GM12878 (cell line): ENCODE data around the gene ADGRE2. TPM values are rescaled to one million over a fixed set of nuclear protein-coding genes. Genes with fewer than 3 reads are reported as not detected.

Source experiments
- ATAC-seq: fragments of 200-7000 bp; cut with Tn5 transposase; 3 replicates; pipeline ENCODE4 v1.9.1; 2020; ENCODE audit warnings: mild to moderate bottlenecking, moderate library complexity
- BruUV-seq: library from RNA; stranded (reverse); fragments of 400-500 nt; replicated peaks from 2 replicates; lab custom pipeline; 2021; lab: Mats Ljungman, UMichigan
- CTCF ChIA-PET: fragments of 300-600 bp; sonication (Branson Sonifier 250); formaldehyde crosslinking; extraction: SDS; loops from one replicate; lab custom pipeline; 2021; ENCODE audit warnings: inconsistent platforms; lab: Yijun Ruan, JAX
- POLR2A ChIA-PET: fragments of 350-600 bp; formaldehyde crosslinking; extraction: SDS; loops from one replicate; lab custom pipeline; 2021; ENCODE audit warnings: inconsistent platforms; lab: Charles Lee
- RAD21 ChIA-PET: fragments of 300-600 bp; sonication (Branson Sonifier 250); formaldehyde crosslinking; loops from one replicate; lab custom pipeline; 2023; ENCODE audit warnings: antibody characterized with exemption; ENCODE audit not compliant: unreplicated experiment; lab: Charles Lee
- SMC1A ChIA-PET: fragments of 300-600 bp; sonication (Branson Sonifier 250); formaldehyde crosslinking; loops from one replicate; lab custom pipeline; 2023; ENCODE audit not compliant: unreplicated experiment, uncharacterized antibody; lab: Charles Lee
- DNase-seq: peaks from one replicate; pipeline ENCODE4 v3.0.0-alpha.2; 2011; ENCODE audit warnings: low read depth, low spot score
- FAIRE-seq: peaks from 3 replicates; lab custom pipeline; 2011; peaks lifted over from hg19 to GRCh38; lab: Jason Lieb, UNC
- H2AFZ ChIP-seq: 2 replicates; pipeline ENCODE4 v1.6.0; 2011; ENCODE audit warnings: low read depth, low read length, control low read depth; ENCODE audit not compliant: control insufficient read depth
- H3K27ac ChIP-seq: 2 replicates; pipeline ENCODE4 v1.5.1; 2011; ENCODE audit warnings: control low read depth; ENCODE audit not compliant: control insufficient read depth, insufficient read depth
- H3K27me3 ChIP-seq, 2 experiments: replicated peaks in 1 of 2; 2 replicates each; pipeline versions ENCODE4 v1.6.0 to v1.6.1; 2011; ENCODE audit warnings: low read length in 1 of 2; ENCODE audit not compliant: control insufficient read depth in 2 of 2, insufficient read depth in 2 of 2
- H3K36me3 ChIP-seq, 2 experiments: 2 replicates each; pipeline ENCODE4 v1.5.1; 2011; ENCODE audit warnings: low read length in 1 of 2; ENCODE audit not compliant: control insufficient read depth in 2 of 2, insufficient read depth in 2 of 2
- H3K4me1 ChIP-seq: 2 replicates; pipeline ENCODE4 v1.6.1; 2011; ENCODE audit warnings: mild to moderate bottlenecking, low read length, moderate library complexity, mixed read lengths; ENCODE audit not compliant: control insufficient read depth, insufficient read depth
- H3K4me2 ChIP-seq: 2 replicates; pipeline ENCODE4 v1.6.0; 2011; ENCODE audit warnings: control low read depth; ENCODE audit not compliant: control insufficient read depth, insufficient read depth
- H3K4me3 ChIP-seq: fragments of 200-600 bp; sonication (generic); 2 replicates; pipeline ENCODE4 v1.5.1; 2016
- H3K79me2 ChIP-seq: 2 replicates; pipeline ENCODE4 v1.6.0; 2011; ENCODE audit warnings: low read length; ENCODE audit not compliant: control insufficient read depth, insufficient read depth
- H3K9ac ChIP-seq: 2 replicates; pipeline ENCODE4 v1.8.0; 2011; ENCODE audit warnings: low read length, control low read depth, mixed read lengths; ENCODE audit not compliant: control insufficient read depth, insufficient read depth
- H3K9me3 ChIP-seq: replicated peaks from 3 replicates; pipeline ENCODE4 v1.5.1; 2011; ENCODE audit warnings: mild to moderate bottlenecking, low read length; ENCODE audit not compliant: control insufficient read depth, insufficient read depth
- H4K20me1 ChIP-seq: 2 replicates; pipeline ENCODE4 v1.6.0; 2011; ENCODE audit not compliant: control insufficient read depth, insufficient read depth
- MEF2B ChIP-seq: fragments of 450-650 bp; IDR thresholded peaks from 2 replicates; pipeline ENCODE4 v1.6.1; 2018; ENCODE audit warnings: mild to moderate bottlenecking, moderate library complexity; ENCODE audit not compliant: partially characterized antibody, poor library complexity, severe bottlenecking
- MTA3 ChIP-seq: IDR thresholded peaks from 2 replicates; pipeline ENCODE4 v1.6.1; 2012; ENCODE audit warnings: low read length, inconsistent platforms, borderline replicate concordance
- SMAD1 ChIP-seq: fragments of 450-650 bp; IDR thresholded peaks from 2 replicates; pipeline ENCODE4 v1.6.1; 2018; ENCODE audit warnings: mild to moderate bottlenecking, low read depth; ENCODE audit not compliant: partially characterized antibody
- SMAD5 ChIP-seq: IDR thresholded peaks from 2 replicates; pipeline ENCODE4 v1.6.1; 2016; ENCODE audit warnings: antibody characterized with exemption, low read depth
- WGBS: methylation state at CpG from one replicate; pipeline ENCODE4 v1.1.6; 2016; ENCODE audit warnings: low lambda C conversion rate; ENCODE audit not compliant: insufficient replicate concordance, insufficient coverage; ENCODE audit errors: missing lambda C conversion rate; 5-methylcytosine and 5-hydroxymethylcytosine counted together
- in situ Hi-C: fragments of 300-500 bp; cut with MboI; formaldehyde crosslinking; loops from 9 replicates; pipeline ENCODE4 v1.14.3; 2018; ENCODE audit warnings: mixed read lengths
- intact Hi-C: fragments of 100-400 bp; cut with micrococcal nuclease; formaldehyde crosslinking; loops from one replicate; pipeline ENCODE4 v1.14.2; 2022; ENCODE audit not compliant: unreplicated experiment
- polyA plus RNA-seq, 11 experiments: library from polyadenylated mRNA; depleted of rRNA in 4 of 11; unstranded in 6 of 11; stranded (reverse) in 5 of 11; fragments of >200 nt; fragmentation: Nextera tagmentation in 4 of 11; fragmentation: Illumina TruSeq in 1 of 11; extraction: Ambion mirVana in 4 of 11; extraction: Trizol in 1 of 11; gene quantifications; 1 replicate in 1 of 11; 2 replicates in 10 of 11; pipeline versions ENCODE4 v1.2.1 to v1.2.3, GENCODE V29; 2011 to 2016; ENCODE audit warnings: inconsistent platforms in 2 of 11, missing spikeins in 2 of 11, low read depth in 1 of 11
- total RNA-seq, 4 experiments: library from RNA; depleted of rRNA in 3 of 4; stranded (reverse); fragments of >200 nt in 3 of 4; fragmentation: Illumina TruSeq in 1 of 4; extraction: Trizol in 1 of 4; gene quantifications; 2 replicates each; pipeline versions ENCODE4 v1.2.1 to v1.2.3, GENCODE V29; 2013 to 2021
- TF ChIP-seq, protein P1 (sequence below): fragments of 450-650 bp; IDR thresholded peaks from 2 replicates; pipeline ENCODE4 v1.6.1; 2017; ENCODE audit warnings: mild to moderate bottlenecking, moderate library complexity
- TF ChIP-seq, protein P2 (sequence below): fragments of 450-650 bp; IDR thresholded peaks from 2 replicates; pipeline ENCODE4 v1.6.1; 2014; ENCODE audit warnings: mild to moderate bottlenecking

The ADGRE2 gene
- total and polyA plus RNA-seq, 10 of the 15 experiments (the other 5 are each of a cell fraction or from before 2014, with no cell fraction given), result 0.15 to 12.7 (median 4.6) TPM

DNA sequence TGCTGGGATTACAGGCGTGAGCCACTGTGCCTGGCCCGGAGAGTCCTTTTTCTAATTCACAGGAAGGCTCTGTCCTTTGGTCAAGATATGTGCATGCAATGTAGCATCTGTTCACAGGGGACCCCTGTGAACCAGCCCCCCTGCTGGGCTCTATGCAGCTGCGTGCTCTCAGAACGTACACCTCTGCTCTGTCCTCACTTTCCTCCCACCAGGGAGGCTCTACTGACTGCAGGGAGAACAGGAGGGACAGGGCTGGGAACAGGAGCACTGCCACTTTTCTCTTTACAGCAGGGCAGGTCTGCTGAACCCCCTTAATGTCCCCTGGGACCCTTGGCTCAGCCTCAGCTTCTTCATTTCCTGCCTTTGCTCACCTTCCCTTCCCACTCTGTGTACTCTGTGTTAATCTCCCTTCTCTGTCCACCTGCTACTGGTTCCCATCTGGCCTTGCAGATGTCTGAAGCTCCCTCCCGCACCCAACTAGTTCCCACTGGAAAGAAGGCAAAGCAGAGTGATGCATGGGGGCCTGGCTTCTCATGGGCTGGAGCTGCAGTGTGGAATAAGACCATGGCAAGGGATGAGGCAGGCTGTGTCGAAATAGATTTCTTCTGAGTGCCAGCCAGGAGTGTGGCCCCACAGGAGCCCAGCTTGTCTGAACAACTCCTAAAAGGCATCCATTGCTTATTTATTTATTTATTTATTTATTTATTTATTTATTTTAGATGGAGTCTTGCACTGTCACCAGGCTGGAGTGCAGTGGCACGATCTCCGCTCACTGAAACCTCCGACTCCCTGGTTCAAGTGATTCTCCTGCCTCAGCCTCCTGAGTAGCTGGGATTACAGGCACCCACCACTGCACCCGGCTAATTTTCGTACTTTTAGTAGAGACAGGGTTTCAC lies 7.2 kb downstream of the ADGRE2 start:
- no peak overlapping the region for H3K4me3 ChIP-seq
- RAD21 ChIA-PET, result no interaction called here
- POLR2A ChIA-PET, result interaction anchor here (1.8 kb wide), 1 partner anchor 11 kb away, joined by 4 read pairs; no protein-coding TSS in a partner anchor
- H3K27ac ChIP-seq, result no peak overlapping the region
- in situ Hi-C loops (no loop called here), intact Hi-C loops (no loop called here)
- SMC1A ChIA-PET, result no interaction called here
- ATAC-seq (no peak), FAIRE-seq (no peak), DNase-seq (no peak)
- BruUV-seq, result no TSS peak
- no peaks in the 10 kb centered on the region; the same call in 1 of the 2 replicates for H3K4me1 ChIP-seq
- no peaks in the 10 kb centered on the region; a peak in 1 of 4 replicates for H3K36me3 ChIP-seq
- no peaks in the 10 kb centered on the region for H3K79me2 ChIP-seq
- no peaks in the 10 kb centered on the region for H4K20me1 ChIP-seq
- no peak for TF ChIP-seq MTA3
- no peak for TF ChIP-seq SMAD1
- TF ChIP-seq MEF2B, result peak; percentile 54
- no peaks in the 10 kb centered on the region for H3K27me3 ChIP-seq
- no peak overlapping the region for H2AFZ ChIP-seq
- WGBS, result 74% methylated on average over 11 of the region's 11 CpGs
- no peaks in the 10 kb centered on the region for H3K9me3 ChIP-seq
- no peak overlapping the region for H3K4me2 ChIP-seq
- CTCF ChIA-PET, result no interaction called here
- H3K9ac ChIP-seq, result no peak overlapping the region

GRCh38 chr19:14770136-14770535 lies 8.2 kb downstream of the ADGRE2 start:
- 42% methylated on average over 5 of the region's 5 CpGs for WGBS

More at GRCh38 chr19:14770136-14770535, 8.2 kb downstream of the ADGRE2 start:
- TF ChIP-seq, protein P1, sequence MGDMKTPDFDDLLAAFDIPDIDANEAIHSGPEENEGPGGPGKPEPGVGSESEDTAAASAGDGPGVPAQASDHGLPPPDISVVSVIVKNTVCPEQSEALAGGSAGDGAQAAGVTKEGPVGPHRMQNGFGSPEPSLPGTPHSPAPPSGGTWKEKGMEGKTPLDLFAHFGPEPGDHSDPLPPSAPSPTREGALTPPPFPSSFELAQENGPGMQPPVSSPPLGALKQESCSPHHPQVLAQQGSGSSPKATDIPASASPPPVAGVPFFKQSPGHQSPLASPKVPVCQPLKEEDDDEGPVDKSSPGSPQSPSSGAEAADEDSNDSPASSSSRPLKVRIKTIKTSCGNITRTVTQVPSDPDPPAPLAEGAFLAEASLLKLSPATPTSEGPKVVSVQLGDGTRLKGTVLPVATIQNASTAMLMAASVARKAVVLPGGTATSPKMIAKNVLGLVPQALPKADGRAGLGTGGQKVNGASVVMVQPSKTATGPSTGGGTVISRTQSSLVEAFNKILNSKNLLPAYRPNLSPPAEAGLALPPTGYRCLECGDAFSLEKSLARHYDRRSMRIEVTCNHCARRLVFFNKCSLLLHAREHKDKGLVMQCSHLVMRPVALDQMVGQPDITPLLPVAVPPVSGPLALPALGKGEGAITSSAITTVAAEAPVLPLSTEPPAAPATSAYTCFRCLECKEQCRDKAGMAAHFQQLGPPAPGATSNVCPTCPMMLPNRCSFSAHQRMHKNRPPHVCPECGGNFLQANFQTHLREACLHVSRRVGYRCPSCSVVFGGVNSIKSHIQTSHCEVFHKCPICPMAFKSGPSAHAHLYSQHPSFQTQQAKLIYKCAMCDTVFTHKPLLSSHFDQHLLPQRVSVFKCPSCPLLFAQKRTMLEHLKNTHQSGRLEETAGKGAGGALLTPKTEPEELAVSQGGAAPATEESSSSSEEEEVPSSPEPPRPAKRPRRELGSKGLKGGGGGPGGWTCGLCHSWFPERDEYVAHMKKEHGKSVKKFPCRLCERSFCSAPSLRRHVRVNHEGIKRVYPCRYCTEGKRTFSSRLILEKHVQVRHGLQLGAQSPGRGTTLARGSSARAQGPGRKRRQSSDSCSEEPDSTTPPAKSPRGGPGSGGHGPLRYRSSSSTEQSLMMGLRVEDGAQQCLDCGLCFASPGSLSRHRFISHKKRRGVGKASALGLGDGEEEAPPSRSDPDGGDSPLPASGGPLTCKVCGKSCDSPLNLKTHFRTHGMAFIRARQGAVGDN, result no peak
- TF ChIP-seq SMAD5, result no peak
- TF ChIP-seq, protein P2, sequence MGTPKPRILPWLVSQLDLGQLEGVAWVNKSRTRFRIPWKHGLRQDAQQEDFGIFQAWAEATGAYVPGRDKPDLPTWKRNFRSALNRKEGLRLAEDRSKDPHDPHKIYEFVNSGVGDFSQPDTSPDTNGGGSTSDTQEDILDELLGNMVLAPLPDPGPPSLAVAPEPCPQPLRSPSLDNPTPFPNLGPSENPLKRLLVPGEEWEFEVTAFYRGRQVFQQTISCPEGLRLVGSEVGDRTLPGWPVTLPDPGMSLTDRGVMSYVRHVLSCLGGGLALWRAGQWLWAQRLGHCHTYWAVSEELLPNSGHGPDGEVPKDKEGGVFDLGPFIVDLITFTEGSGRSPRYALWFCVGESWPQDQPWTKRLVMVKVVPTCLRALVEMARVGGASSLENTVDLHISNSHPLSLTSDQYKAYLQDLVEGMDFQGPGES, result no peak
- CTCF ChIA-PET, result interaction anchor here (0.6 kb wide), 2 partner anchors 291 to 1696 kb away, joined by 3 to 4 read pairs; no protein-coding TSS in a partner anchor
- SMC1A ChIA-PET, result no interaction called here
- H4K20me1 ChIP-seq, result no peaks in the 10 kb centered on the region
- no peak overlapping the region for H2AFZ ChIP-seq
- no TSS peak for BruUV-seq
- H3K79me2 ChIP-seq, result no peaks in the 10 kb centered on the region
- no peak for DNase-seq
- POLR2A ChIA-PET, result no interaction called here
- RAD21 ChIA-PET, result no interaction called here
- H3K36me3 ChIP-seq, result no peaks in the 10 kb centered on the region; a peak in 1 of 4 replicates
- no peak for ATAC-seq
- H3K4me1 ChIP-seq, result no peaks in the 10 kb centered on the region
- H3K27me3 ChIP-seq, result no peaks in the 10 kb centered on the region
- FAIRE-seq, result no peak
- intact Hi-C loops (no loop called here), in situ Hi-C loops (no loop called here)
- no peak overlapping the region for H3K27ac ChIP-seq
- no peaks in the 10 kb centered on the region for H3K9me3 ChIP-seq
- H3K4me3 ChIP-seq, result no peak overlapping the region
- no peak overlapping the region for H3K4me2 ChIP-seq
- H3K9ac ChIP-seq, result no peak overlapping the region
